Upper lobe of left lung (tissue), 4 donors: Measurements from ENCODE around the gene PPP1R37.

Source experiments
- EP300 ChIP-seq, 4 donors: sonication (generic); formaldehyde crosslinking; IDR thresholded peaks; one replicate each; pipeline ENCODE4 v1.5.1; 2017; ENCODE audit warnings: antibody characterized with exemption in 4 of 4, control low read depth in 2 of 4
- POLR2A ChIP-seq, 4 donors: fragments of 450-650 bp; IDR thresholded peaks; one replicate each; pipeline ENCODE4 v1.5.1; 2016 to 2017; ENCODE audit warnings: antibody characterized with exemption in 4 of 4, mild to moderate bottlenecking in 2 of 4
- POLR2AphosphoS5 ChIP-seq, 2 donors: sonication (generic); formaldehyde crosslinking; IDR thresholded peaks; one replicate each; pipeline ENCODE4 v1.5.1; 2017; ENCODE audit warnings: antibody characterized with exemption in 2 of 2
- TF ChIP-seq, protein P1 (sequence below), 6 experiments: fragments of 450-650 bp in 4 of 6; fragments of 200-600 bp in 2 of 6; sonication (generic) in 2 of 6; IDR thresholded peaks; one replicate each; pipeline ENCODE4 v1.5.1; 2016 to 2019; ENCODE audit warnings: antibody characterized with exemption in 6 of 6

DNA sequence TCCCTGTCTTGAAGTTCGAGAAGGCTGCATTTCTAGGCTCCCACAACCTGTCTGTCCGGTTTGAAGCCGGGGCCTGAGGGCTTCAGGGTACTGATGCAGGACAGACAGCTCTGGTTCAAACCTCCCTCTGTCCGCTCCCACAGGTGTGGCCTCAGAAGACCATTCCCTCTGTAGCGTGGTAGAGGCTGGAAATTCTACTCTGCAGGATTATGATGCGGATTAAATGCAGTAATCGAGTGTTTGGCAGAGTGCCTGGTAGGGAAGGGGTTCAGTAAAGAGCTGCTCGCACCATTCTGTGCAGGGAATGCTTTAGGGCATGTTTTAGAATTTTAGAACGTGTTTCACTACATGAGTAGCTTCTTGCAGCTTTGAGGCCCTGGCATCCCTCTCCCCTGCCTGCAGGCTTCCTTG lies 30.5 kb downstream of the PPP1R37 start:
- TF ChIP-seq, protein P1, sequence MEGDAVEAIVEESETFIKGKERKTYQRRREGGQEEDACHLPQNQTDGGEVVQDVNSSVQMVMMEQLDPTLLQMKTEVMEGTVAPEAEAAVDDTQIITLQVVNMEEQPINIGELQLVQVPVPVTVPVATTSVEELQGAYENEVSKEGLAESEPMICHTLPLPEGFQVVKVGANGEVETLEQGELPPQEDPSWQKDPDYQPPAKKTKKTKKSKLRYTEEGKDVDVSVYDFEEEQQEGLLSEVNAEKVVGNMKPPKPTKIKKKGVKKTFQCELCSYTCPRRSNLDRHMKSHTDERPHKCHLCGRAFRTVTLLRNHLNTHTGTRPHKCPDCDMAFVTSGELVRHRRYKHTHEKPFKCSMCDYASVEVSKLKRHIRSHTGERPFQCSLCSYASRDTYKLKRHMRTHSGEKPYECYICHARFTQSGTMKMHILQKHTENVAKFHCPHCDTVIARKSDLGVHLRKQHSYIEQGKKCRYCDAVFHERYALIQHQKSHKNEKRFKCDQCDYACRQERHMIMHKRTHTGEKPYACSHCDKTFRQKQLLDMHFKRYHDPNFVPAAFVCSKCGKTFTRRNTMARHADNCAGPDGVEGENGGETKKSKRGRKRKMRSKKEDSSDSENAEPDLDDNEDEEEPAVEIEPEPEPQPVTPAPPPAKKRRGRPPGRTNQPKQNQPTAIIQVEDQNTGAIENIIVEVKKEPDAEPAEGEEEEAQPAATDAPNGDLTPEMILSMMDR (IDR thresholded peaks at IDR 0.05), result no peak
- no peak for TF ChIP-seq POLR2AphosphoS5 (IDR thresholded peaks at IDR 0.05)
- no peak for TF ChIP-seq POLR2A (IDR thresholded peaks at IDR 0.05)
- TF ChIP-seq EP300 (IDR thresholded peaks at IDR 0.05), result no peak
